Measurements from ENCODE around the gene ACADL.

DNA sequence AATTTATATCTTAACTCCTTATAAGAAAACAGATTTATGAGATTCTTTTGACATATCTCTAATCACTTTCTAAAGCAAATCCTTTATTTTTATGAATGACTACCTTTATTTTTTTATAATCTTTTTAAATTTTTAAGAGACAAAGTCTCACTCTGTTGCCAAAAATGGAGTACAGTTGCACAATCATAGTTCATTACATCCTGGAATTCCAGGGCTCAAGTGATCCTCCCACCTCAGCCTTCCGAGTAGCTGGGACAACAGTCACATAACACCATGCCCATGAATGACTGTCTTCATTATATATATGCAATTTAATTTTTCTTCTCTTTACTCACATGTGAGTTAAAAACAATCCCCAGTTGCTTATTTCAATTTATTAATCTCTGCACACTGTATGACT is 21.7 kb downstream of the ACADL start:
- TF ChIP-seq, protein P1, sequence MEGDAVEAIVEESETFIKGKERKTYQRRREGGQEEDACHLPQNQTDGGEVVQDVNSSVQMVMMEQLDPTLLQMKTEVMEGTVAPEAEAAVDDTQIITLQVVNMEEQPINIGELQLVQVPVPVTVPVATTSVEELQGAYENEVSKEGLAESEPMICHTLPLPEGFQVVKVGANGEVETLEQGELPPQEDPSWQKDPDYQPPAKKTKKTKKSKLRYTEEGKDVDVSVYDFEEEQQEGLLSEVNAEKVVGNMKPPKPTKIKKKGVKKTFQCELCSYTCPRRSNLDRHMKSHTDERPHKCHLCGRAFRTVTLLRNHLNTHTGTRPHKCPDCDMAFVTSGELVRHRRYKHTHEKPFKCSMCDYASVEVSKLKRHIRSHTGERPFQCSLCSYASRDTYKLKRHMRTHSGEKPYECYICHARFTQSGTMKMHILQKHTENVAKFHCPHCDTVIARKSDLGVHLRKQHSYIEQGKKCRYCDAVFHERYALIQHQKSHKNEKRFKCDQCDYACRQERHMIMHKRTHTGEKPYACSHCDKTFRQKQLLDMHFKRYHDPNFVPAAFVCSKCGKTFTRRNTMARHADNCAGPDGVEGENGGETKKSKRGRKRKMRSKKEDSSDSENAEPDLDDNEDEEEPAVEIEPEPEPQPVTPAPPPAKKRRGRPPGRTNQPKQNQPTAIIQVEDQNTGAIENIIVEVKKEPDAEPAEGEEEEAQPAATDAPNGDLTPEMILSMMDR (IDR thresholded peaks at IDR 0.05; ENCODE audit: insufficient read depth, low read length) = no peak
- TF ChIP-seq POLR2AphosphoS5 (IDR thresholded peaks at IDR 0.05; ENCODE audit: low read depth) = no peak

Data from HL-60 (cell line).